HG03354 (cell line): Measurements from ENCODE around the gene UBXN1.
"Not testable (repeated sequence)": the region's sequence is repeated elsewhere in the genome, so short reads cannot be mapped to it uniquely, and the experiment has no call there.

Experiments used
- ATAC-seq: cut with Tn5 transposase; IDR thresholded peaks from one replicate; pipeline ENCODE4 v1.9.1; 2021; ENCODE audit warnings: mild to moderate bottlenecking; ENCODE audit not compliant: unreplicated experiment, poor library complexity, severe bottlenecking

Gene UBXN1

GRCh38 chr11:62709247-62710000, 30.6 kb upstream of the UBXN1 start:
- peak; percentile 69 for ATAC-seq

GRCh38 chr11:62708793-62709192, 29.9 kb upstream of the UBXN1 start:
- ATAC-seq = no peak

GRCh38 chr11:62708392-62708791, 29.5 kb upstream of the UBXN1 start:
- ATAC-seq = no peak

DNA sequence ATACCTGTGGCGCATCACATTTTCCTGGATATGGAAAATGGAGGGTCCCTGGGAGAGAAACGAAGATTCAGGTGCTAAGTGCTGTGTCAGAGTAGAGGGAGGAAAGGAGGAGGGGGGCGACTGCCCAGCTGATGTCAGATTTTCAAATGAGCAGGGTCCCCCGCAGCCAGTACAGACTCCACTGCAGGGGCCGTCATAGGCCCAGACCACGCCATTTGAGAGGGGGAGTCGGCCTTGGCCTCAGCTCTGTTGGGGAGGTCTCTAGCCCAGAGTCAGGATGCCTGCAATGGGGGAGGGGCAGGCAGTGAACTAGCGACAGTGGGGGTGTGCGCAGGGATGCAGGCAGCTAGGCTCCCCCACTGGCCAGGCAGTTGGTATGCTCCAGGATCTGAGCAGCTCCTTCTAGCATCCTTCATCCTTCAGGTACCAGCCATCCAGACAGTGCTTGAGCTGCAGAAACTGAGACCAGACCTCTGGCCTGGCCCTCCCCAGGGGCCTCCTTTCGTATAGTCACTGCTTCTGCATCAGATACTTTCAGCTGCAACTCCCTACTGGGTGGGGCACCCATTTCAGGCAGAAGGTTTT, 28.5 kb upstream of the UBXN1 start, which contains the start of the genes BSCL2 and GNG3:
TSS of gene BSCL2 (minus strand) at position 148 of the 585 bp plus-strand sequence. CDS start 229 bp downstream, outside the sequence.
TSS of gene GNG3 (plus strand) at position 400 of the 585 bp plus-strand sequence. CDS start 620 bp downstream, outside the sequence.
- no peak for ATAC-seq

- no peak for ATAC-seq
Observed at GRCh38 chr11:62706850-62707247, 28.0 kb upstream of the UBXN1 start.

DNA sequence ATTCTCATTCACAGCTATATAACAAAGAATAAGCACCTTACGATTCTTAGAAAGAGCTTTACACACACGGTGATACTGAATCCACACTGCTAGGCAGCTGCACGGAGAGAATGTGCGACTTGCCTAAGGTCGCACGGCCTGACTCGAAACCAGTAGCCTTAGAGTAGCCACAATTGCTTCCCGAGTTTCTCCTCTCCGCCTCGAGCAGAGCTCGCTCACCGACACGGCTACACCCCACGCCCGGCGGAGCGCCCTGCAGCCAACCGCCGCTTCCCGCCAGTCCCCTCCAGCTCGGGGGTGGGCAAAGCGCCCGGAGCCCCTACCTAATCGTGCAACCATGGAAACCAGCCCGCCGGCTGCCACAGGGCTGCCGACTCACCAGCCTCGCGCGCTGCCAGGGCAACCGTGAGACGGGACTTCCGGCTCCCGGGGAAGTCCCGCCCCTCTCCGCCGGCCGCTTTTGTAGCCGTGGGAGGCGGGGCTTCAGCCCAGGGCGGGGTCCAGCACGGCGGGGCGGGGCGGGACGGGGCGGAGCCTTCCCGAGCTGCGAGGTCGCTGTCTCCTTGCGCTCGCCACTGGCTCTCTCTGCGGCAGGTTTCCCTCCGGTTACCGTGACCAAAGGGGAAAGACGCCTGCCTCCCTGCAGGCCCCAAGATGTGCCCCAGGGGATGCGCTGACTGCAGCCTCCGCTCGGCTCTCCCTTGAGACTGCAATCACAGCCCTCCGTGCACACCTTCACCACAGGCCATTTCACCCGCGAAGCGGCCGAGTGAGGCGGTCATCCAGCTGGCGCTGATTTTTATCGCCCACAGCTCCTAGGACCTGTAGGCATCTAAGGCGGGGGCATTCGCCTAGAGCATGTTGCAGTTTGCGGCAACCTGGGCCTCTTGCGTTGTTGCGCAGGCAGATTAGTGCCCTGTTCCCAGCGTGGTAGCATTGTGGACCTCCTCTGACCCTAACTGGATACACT, 27.3 kb upstream of the UBXN1 start:
- peak; percentile 54 for ATAC-seq

GRCh38 chr11:62705413-62705812, 26.5 kb upstream of the UBXN1 start:
- no peak for ATAC-seq

DNA sequence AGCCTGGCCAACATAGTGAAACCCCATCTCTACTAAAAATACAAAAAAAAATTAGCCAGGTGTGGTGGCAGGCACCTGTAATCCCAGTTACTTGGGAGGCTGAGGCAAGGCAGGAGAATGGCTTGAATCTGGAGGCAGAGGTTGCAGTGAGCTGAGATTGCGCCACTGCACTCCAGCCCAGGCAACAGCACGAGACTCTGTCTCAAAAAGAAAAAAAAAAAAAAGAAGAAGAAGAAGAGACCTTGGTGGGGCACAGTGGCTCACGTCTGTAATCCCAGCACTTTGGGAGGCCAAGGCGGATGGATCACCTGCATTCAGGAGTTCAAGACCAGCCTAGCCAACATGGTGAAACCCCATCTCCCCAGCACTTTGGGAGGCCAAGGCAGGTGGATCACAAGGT, 25.0 kb upstream of the UBXN1 start:
- not testable (repeated sequence) for ATAC-seq

DNA sequence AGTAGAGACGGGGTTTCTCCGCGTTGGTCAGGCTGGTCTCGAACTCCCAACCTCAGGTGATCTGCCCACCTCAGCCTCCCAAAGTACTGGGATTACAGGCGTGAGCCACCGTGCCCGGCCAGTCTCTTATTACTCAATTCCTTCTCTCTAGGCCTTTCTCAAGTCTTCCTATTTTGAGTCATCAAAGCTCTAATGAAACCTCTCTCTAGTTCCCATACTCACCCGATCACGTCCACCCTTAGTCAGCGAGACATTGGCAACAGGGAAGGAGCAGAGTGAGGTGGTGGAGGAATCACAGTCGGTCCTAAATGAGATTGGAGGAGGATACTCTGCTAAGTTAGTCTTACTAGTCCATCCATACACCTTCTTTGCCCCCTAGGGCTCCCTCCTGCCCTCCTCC, 23.4 kb upstream of the UBXN1 start:
- ATAC-seq = no peak

- ATAC-seq = no peak
Observed at GRCh38 chr11:62694455-62695167, 15.7 kb upstream of the UBXN1 start.

GRCh38 chr11:62693624-62694023, 14.8 kb upstream of the UBXN1 start:
- not testable (repeated sequence) for ATAC-seq

DNA sequence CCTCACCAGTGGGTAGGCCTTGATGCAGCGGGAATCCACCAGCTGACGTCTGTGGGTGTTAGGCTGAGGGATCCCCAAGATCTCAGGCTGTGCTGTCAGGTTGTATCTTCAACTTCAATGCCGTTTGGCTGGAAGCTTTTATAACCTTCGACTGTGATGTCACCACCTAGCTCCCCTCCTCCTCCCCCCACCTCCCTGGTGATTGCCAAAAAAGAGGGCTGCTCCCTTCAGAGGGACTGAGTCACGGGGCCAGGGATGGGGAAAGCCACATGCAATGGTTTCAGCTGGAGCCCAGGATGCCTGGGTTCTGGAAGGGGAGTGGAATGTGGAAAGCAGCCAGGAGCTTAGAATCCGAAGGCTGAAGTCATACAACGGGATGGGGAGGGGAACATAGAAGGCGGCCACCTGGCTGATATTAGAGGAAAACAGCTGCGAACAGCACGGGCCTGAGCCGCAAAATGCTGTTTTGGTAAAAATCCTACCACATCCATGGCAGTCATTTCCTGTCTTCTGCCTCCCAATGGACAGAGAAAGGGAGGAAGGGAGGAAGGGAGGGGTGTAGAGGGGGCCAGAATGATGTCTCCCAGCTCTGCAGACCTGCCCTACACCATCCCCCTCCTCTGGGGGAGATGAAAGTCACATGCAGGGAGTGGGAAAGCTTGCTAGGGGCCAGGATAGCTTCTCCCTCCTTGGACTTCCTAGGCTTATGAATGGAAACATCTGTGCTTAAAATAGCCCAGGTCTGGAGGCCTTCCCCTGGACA, 10.7 kb upstream of the UBXN1 start, which contains the start of gene LRRN4CL:
TSS of gene LRRN4CL (minus strand) at position 110 of the 763 bp plus-strand sequence. CDS start 1,022 bp downstream, outside the sequence.
- ATAC-seq = no peak

GRCh38 chr11:62688491-62688890, 9.6 kb upstream of the UBXN1 start:
- no peak for ATAC-seq

DNA sequence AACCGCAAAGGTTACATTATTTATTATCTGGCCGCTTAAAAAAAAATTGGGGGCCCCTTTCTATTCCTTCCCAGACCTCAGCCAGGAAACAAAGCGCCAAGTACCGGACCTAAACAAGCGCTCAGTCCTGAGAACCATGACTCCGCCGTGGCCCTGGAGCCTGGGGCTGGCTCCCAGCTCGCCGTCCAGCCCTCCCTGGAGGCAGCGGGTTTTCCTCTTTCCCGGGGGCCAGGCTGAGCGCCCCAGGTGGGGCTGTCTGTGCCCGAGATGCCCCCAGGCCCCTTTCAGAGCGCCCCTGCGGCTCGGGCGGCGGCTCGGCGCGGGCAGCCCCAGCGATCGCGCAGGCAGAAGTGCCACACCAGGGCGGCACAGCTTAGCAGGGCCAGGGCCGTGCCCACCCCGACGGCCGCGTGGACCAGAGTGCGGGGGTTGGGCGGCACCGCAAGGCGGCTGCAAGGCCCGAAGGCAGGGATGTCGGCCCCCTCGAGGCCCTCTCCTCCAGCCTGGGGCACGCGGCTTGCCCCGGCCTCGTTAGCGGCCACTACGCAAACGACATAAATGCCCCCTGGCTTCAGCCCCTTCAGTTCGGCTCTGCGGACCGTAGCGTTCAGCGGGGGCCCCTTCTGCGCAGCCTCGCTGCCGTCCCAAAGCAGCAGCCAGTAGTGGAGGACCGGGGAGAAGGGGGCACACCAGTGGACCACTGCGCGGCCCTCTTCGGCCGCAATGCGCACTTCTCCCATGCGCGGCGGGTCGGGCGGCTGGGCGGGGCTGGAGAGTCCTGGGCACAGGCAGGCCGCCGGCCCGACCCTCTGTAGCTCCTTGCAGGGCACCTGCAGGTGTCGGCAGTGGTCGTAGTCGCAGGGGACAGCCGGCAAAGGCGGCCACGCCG, 8.9 kb upstream of the UBXN1 start:
- no peak for ATAC-seq

DNA sequence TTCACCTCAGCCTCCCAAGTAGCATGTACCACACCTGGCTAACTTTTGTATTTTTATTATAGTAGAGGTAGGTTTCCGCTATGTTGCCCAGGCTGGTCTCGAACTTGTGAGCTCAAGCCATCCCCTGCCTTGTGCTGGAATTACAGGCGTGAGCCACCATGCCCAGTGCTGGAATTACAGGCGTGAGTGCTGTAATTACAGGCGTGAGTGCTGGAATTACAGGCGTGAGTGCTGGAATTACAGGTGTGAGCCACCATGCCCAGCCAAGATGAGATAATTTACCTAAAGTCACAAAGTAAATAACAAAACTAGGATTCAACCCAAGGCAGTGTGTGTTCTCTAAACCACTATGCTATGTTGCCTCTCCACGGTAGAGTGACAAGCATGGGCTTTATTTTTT, 3.6 kb upstream of the UBXN1 start:
- ATAC-seq = no peak

- ATAC-seq = peak; percentile 68
Observed at GRCh38 chr11:62680825-62681240, 2.0 kb upstream of the UBXN1 start.

GRCh38 chr11:62678433-62678769, 472 bp downstream of the UBXN1 start:
- ATAC-seq = no peak

DNA sequence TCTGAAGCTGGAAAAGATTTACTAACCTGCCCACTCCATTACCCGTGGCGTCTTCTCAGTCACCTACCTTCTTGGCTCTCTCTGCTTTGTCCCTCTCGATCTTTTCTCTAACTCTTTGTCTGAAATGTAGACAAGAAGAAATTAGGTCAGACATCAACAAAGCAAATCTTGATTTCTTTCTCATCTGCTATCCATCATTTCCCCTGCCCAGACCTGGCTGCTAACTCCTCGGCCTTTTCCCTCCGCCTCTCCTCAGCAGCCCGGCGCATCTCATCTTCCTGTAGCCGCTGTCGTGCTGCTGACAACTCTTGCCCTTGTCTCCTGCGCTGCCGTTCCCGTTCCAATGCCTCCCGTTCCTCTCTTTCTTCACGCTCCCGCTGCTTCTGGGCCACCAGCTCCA, 1.2 kb downstream of the UBXN1 start:
- no peak for ATAC-seq
